Large intestine (tissue), 12 donors: ENCODE measurements around the gene ADGRB2. TPM values are rescaled to one million over a fixed set of nuclear protein-coding genes. Genes with fewer than 3 reads are reported as not detected.

Source experiments
- DNase-seq, 2 donors: peaks; one replicate each; pipeline versions ENCODE4 v3.0.0 to v3.0.0-alpha.2; 2013
- H3K27ac ChIP-seq: one replicate; pipeline ENCODE4 v1.5.1; 2013; ENCODE audit warnings: low read length
- H3K27me3 ChIP-seq: 2 replicates; pipeline ENCODE4 v1.6.1; 2013; ENCODE audit warnings: low read length; ENCODE audit not compliant: control insufficient read depth, insufficient read depth
- H3K36me3 ChIP-seq: 2 replicates; pipeline ENCODE4 v1.6.1; 2013; ENCODE audit warnings: low read length; ENCODE audit not compliant: control insufficient read depth, insufficient read depth
- H3K4me1 ChIP-seq: one replicate; pipeline ENCODE4 v1.6.1; 2013; ENCODE audit warnings: low read length; ENCODE audit not compliant: control insufficient read depth, insufficient read depth
- H3K4me3 ChIP-seq: one replicate; pipeline ENCODE4 v1.5.1; 2013; ENCODE audit warnings: low read length
- H3K9me3 ChIP-seq: one replicate; pipeline ENCODE4 v1.6.1; 2013; ENCODE audit warnings: mild to moderate bottlenecking, low read depth, low read length, moderate library complexity; ENCODE audit not compliant: control insufficient read depth
- WGBS: methylation state at CpG from one replicate; pipeline ENCODE4 v1.1.5; 2013; ENCODE audit warnings: low lambda C conversion rate; ENCODE audit not compliant: insufficient coverage; 5-methylcytosine and 5-hydroxymethylcytosine counted together
- long read RNA-seq, 11 donors: transcript quantifications; one replicate each; lab custom pipeline, GENCODE V29; 2026
- polyA plus RNA-seq: library from polyadenylated mRNA; unstranded; fragments of 120-200 nt; gene quantifications from one replicate; pipeline ENCODE4 v1.2.1, GENCODE V29; 2013

Gene ADGRB2, protein sequence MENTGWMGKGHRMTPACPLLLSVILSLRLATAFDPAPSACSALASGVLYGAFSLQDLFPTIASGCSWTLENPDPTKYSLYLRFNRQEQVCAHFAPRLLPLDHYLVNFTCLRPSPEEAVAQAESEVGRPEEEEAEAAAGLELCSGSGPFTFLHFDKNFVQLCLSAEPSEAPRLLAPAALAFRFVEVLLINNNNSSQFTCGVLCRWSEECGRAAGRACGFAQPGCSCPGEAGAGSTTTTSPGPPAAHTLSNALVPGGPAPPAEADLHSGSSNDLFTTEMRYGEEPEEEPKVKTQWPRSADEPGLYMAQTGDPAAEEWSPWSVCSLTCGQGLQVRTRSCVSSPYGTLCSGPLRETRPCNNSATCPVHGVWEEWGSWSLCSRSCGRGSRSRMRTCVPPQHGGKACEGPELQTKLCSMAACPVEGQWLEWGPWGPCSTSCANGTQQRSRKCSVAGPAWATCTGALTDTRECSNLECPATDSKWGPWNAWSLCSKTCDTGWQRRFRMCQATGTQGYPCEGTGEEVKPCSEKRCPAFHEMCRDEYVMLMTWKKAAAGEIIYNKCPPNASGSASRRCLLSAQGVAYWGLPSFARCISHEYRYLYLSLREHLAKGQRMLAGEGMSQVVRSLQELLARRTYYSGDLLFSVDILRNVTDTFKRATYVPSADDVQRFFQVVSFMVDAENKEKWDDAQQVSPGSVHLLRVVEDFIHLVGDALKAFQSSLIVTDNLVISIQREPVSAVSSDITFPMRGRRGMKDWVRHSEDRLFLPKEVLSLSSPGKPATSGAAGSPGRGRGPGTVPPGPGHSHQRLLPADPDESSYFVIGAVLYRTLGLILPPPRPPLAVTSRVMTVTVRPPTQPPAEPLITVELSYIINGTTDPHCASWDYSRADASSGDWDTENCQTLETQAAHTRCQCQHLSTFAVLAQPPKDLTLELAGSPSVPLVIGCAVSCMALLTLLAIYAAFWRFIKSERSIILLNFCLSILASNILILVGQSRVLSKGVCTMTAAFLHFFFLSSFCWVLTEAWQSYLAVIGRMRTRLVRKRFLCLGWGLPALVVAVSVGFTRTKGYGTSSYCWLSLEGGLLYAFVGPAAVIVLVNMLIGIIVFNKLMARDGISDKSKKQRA (N-terminal part only)
- polyA plus RNA-seq, result 56.1 TPM
- long read RNA-seq, donor 1, result 0 reads
- long read RNA-seq, donor 2, partial matches to known transcripts, result 12 of 12 reads
- long read RNA-seq, donor 2, other reads (novel, unspliced or antisense), result 0 of 12 reads
- long read RNA-seq, donor 3, result 0 reads
- long read RNA-seq, donor 4, result 0 reads
- long read RNA-seq, donor 5, result 0 reads
- long read RNA-seq, donor 6, result 0 reads
- long read RNA-seq, donor 7, result 0 reads
- long read RNA-seq, donor 8, partial matches to known transcripts, result 7 of 7 reads
- long read RNA-seq, donor 8, other reads (novel, unspliced or antisense), result 0 of 7 reads
- long read RNA-seq, donor 9, partial matches to known transcripts, result 10 of 10 reads
- long read RNA-seq, donor 9, other reads (novel, unspliced or antisense), result 0 of 10 reads
- long read RNA-seq, donor 10, partial matches to known transcripts, result 9 of 9 reads
- long read RNA-seq, donor 10, other reads (novel, unspliced or antisense), result 0 of 9 reads
- long read RNA-seq, donor 11, partial matches to known transcripts, result 6 of 7 reads
- long read RNA-seq, donor 11, other reads (novel, unspliced or antisense), result 0 of 7 reads

GRCh38 chr1:31764312-31765040 is at the start of gene ADGRB2:
TSS of gene ADGRB2 (minus strand) at chr1:31764340. CDS start at chr1:31757221, 7,119 bp downstream.
- Histone ChIP-seq H3K9me3 (no peaks in the 10 kb centered on the region), H3K4me1 (peaks cover 51% of the 10 kb centered on the region), H3K27me3 (peaks cover 35% of the 10 kb centered on the region), H3K27ac (no peak within 1 kb of the TSS), H3K4me3 (peak within 1 kb of the TSS; percentile 51), H3K36me3 (no peaks in the 10 kb centered on the region)
- DNase-seq, result peak in 1 of 2 donors; percentile 47
- WGBS, result no CpG with 5 or more reads among the region's 59 CpGs

DNA sequence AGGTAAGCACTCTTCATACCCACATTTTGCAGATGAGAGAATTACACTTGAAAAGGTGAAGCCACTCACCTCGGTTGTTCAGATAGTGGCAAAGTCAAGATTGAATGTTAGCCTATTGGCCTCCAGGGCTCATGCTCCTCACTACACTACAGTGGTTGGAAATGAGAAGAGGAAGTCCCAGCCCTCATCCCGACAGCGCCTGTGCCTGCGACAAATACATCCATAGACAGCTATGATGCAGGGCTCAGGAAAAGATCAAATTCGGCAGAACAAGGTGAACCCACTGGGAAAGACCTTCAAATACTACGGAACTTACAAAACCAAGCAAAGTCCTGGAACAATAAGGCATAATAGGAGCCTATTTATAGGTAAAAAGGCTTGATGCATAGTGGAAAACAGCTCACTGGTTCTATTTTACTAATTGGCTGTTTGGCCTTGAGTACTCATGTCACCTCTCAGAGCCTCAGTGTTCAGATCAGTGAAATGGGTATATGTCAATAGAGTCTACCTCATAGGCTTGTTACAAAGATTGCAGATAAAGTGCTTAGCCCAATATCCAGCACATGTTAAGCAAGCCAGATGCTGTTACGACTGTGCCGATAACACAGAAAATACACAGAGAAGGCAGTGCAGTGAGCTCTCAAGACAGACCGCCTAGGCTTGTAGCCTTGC is 48.2 kb upstream of the ADGRB2 start:
- Histone ChIP-seq H3K36me3 (no peaks in the 10 kb centered on the region), H3K27me3 (no peaks in the 10 kb centered on the region), H3K4me1 (peaks cover 7% of the 10 kb centered on the region), H3K9me3 (peaks cover 4% of the 10 kb centered on the region), H3K27ac (no peak overlapping the region), H3K4me3 (no peak overlapping the region)
- DNase-seq, result no peak
- 94% methylated on average over 2 of the region's 9 CpGs for whole genome bisulfite sequencing

DNA sequence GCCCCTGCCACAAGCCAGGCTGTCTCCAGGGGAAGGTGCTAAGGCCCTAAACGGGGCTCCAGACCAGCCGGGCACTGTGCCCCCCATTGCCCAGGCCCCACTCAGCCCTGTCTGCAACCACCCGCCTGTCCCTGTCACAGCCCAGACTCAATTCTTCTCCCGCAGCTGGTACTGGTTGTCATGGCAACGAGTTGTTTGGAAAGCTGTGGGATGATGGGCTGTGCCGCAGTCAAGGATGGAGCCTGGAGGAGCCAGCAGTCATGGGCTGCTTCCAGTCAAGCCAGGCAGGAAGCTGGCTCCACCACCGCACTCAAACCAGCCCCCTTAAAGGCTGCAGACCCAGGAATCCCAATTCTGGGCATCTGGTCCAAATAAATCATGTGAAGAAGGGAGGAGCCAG is 47.5 kb upstream of the ADGRB2 start:
- no peaks in the 10 kb centered on the region for H3K27me3 ChIP-seq
- peaks cover 7% of the 10 kb centered on the region for H3K4me1 ChIP-seq
- no CpG with 5 or more reads among the region's 7 CpGs for WGBS
- H3K4me3 ChIP-seq, result no peak overlapping the region
- H3K27ac ChIP-seq, result no peak overlapping the region
- H3K36me3 ChIP-seq, result no peaks in the 10 kb centered on the region
- peak in 1 of 2 donors; percentile 34 for DNase-seq
- peaks cover 4% of the 10 kb centered on the region for H3K9me3 ChIP-seq

DNA sequence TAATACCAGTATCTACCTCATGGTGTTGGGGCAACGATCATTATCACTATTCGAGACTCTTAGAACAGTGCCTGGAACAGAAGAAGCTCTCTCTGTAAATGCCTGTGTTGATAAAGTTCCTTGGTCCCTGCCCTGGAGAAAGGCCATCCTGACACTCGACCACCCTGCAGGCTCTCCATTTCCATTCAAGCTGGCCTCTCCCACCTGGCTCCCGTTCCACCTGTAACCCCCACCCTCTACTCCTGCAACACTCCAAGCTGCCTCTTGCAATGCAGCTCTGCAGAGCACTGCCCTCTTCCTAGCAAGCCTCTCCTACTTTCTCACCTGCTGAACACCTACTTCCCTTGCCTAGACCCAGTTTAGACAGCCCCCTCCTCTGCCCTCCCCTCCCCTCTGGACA is 45.6 kb upstream of the ADGRB2 start:
- WGBS, result no CpG with 5 or more reads among the region's 4 CpGs
- H3K4me1 ChIP-seq, result no peaks in the 10 kb centered on the region
- no peaks in the 10 kb centered on the region for H3K9me3 ChIP-seq
- no peak overlapping the region for H3K4me3 ChIP-seq
- no peak overlapping the region for H3K27ac ChIP-seq
- H3K27me3 ChIP-seq, result no peaks in the 10 kb centered on the region
- H3K36me3 ChIP-seq, result no peaks in the 10 kb centered on the region
- DNase-seq, result no peak

DNA sequence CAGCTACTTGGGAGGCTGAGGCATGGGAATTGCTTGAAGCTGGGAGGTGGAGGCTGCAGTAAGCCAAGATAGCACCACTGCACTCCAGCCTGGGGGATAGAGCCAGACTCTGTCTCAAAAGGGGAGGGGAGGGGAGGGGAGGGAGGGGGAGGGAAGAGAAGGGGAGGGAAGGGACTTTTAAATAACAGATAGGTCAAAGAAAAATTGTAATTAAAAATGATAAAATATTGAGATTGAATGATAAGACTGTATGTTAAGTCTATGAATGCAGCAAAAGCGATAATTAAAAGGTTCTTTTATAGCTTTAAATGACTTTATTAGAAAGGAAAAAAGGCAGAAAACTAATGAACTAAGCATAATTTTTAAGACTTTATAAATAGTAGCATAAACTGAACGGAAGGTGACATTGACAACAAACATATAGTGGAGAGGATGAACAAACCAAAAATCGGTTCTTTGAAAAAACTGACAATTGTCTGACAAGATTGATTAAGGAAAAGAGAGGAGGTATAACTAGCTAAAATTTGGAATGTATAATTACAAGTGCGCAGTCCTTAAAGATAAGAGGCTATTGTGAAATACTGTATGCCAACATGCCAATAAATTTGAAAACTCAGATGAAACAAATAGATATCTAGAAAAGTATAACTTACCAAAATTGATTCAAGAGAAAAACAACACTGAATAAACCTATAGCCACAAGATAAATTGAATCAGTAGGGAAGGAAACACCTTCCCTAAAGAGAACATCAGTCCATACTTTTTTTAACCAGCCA is 43.3 kb upstream of the ADGRB2 start:
- H3K27ac ChIP-seq, result no peak overlapping the region
- 93% methylated on average over 1 of the region's 4 CpGs for WGBS

DNA sequence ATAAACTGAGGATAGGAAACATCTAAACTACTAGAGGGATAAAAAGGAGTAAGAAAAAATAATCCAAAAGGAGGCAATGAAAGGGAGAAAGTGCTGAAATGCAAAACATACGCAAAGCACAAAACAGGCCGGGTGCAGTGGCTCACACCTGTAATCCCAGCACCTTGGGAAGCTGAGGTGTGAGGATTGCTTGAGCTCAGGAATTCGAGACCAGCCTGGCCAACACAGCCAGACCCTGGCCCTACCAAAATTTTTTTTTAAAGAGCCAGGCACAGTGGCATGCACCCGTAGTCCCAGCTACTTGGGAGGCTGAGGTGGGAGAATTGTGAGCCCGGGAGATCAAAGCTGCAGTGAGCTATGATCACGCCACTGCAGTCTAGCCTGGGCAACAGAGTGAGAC is 41.2 kb upstream of the ADGRB2 start:
- H3K27me3 ChIP-seq, result no peaks in the 10 kb centered on the region
- no peak overlapping the region for H3K4me3 ChIP-seq
- DNase-seq, result no peak
- H3K27ac ChIP-seq, result no peak overlapping the region
- H3K4me1 ChIP-seq, result no peaks in the 10 kb centered on the region
- H3K36me3 ChIP-seq, result no peaks in the 10 kb centered on the region
- 100% methylated on average over 1 of the region's 6 CpGs for WGBS
- H3K9me3 ChIP-seq, result no peaks in the 10 kb centered on the region

More for the DNA sequence above, 43.3 kb upstream of the ADGRB2 start:
- Histone ChIP-seq H3K27me3 (no peaks in the 10 kb centered on the region), H3K4me3 (no peak overlapping the region), H3K36me3 (no peaks in the 10 kb centered on the region), H3K9me3 (no peaks in the 10 kb centered on the region), H3K4me1 (no peaks in the 10 kb centered on the region)
- no peak for DNase-seq

DNA sequence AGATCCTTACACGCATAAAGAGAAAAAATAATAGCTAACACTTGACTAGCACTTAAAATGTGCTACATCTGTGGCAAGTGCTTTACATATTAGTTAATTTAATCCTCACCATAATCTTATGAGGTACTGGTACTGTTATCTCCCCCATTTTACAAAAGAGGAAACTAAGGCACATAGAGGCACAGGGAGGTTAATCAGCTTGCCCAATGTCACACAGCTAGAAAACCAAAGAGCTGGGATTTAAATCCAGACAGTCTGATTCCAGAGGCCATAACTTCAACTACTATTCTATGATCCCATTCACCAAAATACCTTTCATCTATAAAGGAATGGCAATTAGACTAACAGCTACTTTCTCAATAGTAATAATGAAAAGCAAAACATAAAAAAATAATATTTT is 40.0 kb upstream of the ADGRB2 start:
- DNase-seq, result no peak
- WGBS, result no CpG with 5 or more reads among the region's 1 CpG
- Histone ChIP-seq H3K27me3 (no peaks in the 10 kb centered on the region), H3K9me3 (no peaks in the 10 kb centered on the region), H3K36me3 (no peaks in the 10 kb centered on the region), H3K27ac (no peak overlapping the region), H3K4me3 (no peak overlapping the region), H3K4me1 (no peaks in the 10 kb centered on the region)

DNA sequence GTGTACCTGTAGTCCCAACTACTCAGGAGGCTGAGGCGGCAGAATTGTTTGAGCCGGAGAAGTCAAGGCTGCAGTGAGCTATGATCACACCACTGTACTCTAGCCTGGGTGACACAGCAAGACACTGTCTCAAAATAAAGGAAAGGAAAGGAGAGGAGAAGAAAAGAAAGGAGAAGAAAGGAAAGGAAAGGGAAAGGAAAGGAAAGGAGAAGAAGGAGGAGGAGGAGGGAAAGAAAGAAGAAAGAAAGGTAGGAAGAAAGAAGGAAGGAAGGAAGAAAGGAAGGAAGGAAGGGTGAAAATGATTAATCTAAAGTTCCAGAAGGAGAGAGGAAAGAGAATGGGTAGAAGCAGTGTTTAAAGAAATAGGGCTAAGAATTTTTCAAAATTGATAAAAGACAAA is 39.5 kb upstream of the ADGRB2 start:
- no peak for DNase-seq
- H3K4me1 ChIP-seq, result no peaks in the 10 kb centered on the region
- H3K4me3 ChIP-seq, result no peak overlapping the region
- no peaks in the 10 kb centered on the region for H3K36me3 ChIP-seq
- no peak overlapping the region for H3K27ac ChIP-seq
- WGBS, result 80% methylated on average over 2 of the region's 2 CpGs
- H3K27me3 ChIP-seq, result no peaks in the 10 kb centered on the region
- no peaks in the 10 kb centered on the region for H3K9me3 ChIP-seq
